Mammary microvascular endothelial cell (primary cell): ENCODE results near the gene SPRR3. TPM values are rescaled to one million over a fixed set of nuclear protein-coding genes. Genes with fewer than 3 reads are reported as not detected.

ENCODE experiments used
- total RNA-seq: library from RNA; depleted of rRNA; stranded (reverse); fragments of >200 nt; gene quantifications from 2 replicates; pipeline ENCODE4 v1.2.3, GENCODE V29; 2015

SPRR3 gene, protein sequence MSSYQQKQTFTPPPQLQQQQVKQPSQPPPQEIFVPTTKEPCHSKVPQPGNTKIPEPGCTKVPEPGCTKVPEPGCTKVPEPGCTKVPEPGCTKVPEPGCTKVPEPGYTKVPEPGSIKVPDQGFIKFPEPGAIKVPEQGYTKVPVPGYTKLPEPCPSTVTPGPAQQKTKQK
- total RNA-seq: not detected in 2 replicates

DNA sequence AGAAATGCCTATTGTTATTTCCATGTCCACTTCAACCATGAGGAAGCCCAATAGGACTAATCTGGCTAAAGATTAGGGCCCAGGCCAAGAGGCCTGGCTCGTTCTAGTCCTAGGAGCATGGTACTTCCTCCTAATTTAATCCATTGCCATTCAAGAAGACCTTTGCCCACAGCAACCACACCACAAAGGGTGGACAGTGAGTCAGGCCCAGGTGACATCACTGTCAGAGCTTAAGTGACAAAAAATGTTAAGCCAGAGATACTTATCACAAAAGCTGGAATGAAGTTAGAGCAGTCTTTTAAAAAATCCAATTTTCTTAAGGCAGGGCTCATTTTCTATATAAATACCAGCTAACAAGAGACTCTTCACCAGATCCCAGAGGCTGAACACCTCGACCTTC lies at the start of gene SPRR3:
Gene SPRR3 (plus strand): TSS at position 368 of the 400 bp plus-strand sequence. CDS start 1,272 bp downstream, outside the sequence.

DNA sequence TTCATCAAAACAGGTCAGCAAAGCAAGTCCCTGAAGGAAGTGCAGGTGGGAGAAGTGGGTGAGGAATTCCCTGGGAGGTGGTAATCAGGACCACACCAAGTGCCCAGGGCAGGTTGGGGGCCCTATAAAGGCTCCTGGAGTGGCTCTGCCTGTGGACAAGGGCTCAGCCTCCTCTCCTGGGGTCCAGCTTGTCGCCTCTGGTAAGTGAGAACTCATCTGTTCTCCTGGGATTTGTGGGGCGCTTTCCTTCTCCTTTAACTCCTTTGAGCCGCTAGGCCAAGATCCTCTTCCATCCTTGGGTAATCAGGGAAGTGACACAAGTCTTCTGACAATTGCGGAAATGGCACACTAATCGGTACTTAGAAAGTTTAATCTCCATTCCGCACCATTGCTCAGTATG lies 31.1 kb upstream of the SPRR3 start, which contains the start of gene SPRR4:
Gene SPRR4 (plus strand): TSS at position 154 of the 400 bp plus-strand sequence. CDS start 1,243 bp downstream, outside the sequence.

DNA sequence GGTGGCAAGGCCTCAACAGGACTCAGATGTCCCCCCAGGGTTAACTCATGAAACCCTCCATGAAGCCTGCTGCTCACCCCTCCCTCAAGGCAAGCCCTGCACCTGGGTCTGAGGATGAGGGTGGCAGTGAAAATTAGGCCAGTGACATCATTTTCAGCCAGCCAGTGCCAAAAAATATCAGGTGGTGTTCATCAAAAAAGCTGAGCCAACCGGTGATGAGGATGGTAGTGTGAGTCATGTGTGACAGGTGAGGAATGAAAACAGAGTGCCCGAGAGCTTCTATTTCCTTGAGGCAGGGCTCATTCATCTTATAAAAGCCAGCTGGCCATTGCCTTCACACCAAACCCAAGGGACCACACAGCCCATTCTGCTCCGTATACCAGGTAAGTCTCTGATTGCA lies 17.8 kb upstream of the SPRR3 start, which contains the start of gene SPRR1A:
Gene SPRR1A (plus strand): TSS at position 339 of the 400 bp plus-strand sequence. CDS start 1,150 bp downstream, outside the sequence.

DNA sequence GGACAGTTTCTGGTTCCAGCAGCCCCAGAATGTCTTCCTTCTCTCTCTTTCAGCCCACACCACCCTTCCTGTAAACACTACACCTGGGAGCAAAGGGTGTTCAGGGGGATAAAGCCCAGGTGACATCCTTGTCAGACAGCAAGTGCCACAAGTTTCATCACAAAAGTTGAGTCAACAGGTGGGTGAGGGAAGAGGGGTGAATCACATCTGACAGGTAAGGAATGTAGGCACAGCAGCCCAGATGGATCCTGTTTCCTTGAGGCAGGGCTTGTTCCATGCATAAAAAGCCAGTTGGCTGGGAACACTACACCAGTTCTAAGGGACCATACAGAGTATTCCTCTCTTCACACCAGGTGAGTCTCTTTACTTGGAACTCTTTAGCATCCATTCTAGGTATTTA lies 29.3 kb downstream of the SPRR3 start, which contains the start of gene SPRR1B:
Gene SPRR1B (plus strand): TSS at position 309 of the 400 bp plus-strand sequence. CDS start 1,143 bp downstream, outside the sequence.

DNA sequence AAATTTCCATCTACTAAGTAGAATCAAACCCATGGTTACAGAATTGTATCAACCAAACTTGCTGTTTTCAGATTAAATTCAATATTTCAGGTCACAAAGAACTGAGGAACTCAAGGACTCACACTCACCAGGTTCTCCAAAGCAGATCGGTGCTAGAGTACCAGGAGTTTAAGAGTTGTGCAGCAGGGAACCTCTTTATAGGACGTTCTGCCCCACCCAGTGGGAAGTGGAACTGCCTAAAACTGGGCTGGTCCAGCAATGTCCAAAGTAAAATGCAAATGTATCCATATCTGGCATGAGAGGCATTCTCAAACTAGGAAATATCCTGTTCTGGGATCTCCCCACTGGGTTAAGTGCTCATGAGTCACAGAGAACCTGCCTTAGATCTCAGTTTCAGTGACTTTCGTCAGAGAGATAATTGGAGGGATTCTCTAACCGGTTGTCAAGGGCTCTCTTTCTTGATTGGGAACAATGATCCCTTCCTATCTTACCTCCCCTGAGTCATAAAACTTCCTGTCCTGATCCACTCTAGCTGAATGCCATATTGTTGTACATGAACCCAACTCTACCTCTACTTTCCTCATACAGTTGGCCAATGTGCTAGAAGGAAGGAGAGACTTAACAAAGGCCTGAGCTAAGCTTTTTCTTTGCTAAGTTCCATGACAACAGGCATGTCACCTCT lies 39.5 kb downstream of the SPRR3 start, which contains the start of gene SPRR2D:
Gene SPRR2D (minus strand): TSS at position 171 of the 682 bp plus-strand sequence. CDS start 774 bp downstream, outside the sequence.

Other genes starting within 250 kb of the SPRR3 start
- not detected in 2 replicates for gene KPRP, start 243.7 kb upstream of the SPRR3 start, total RNA-seq
- gene LCE1F, start 226.6 kb upstream of the SPRR3 start, total RNA-seq: not detected in 2 replicates
- gene LCE1E, start 215.5 kb upstream of the SPRR3 start, total RNA-seq: not detected in 2 replicates
- not detected in 2 replicates for gene LCE1D, start 205.0 kb upstream of the SPRR3 start, total RNA-seq
- gene LCE1C, start 195.1 kb upstream of the SPRR3 start, total RNA-seq: not detected in 2 replicates
- not detected in 2 replicates for gene LCE1B, start 189.8 kb upstream of the SPRR3 start, total RNA-seq
- gene LCE1A, start 174.3 kb upstream of the SPRR3 start, total RNA-seq: not detected in 2 replicates
- not detected in 2 replicates for gene LCE6A, start 158.9 kb upstream of the SPRR3 start, total RNA-seq
- not detected in 2 replicates for gene LCE7A, start 141.8 kb upstream of the SPRR3 start, total RNA-seq
- gene SMCP, start 123.4 kb upstream of the SPRR3 start, total RNA-seq: not detected in 2 replicates
- gene IVL, start 93.2 kb upstream of the SPRR3 start, total RNA-seq: not detected in 2 replicates
- not detected in 2 replicates for gene SPRR5, start 54.5 kb upstream of the SPRR3 start, total RNA-seq
- gene SPRR4, start 31.1 kb upstream of the SPRR3 start, total RNA-seq: not detected in 2 replicates
- gene SPRR1A, start 17.7 kb upstream of the SPRR3 start, total RNA-seq: not detected in 2 replicates
- gene SPRR1B, start 29.5 kb downstream of the SPRR3 start, total RNA-seq: not detected in 2 replicates
- not detected in 2 replicates for gene SPRR2D, start 39.4 kb downstream of the SPRR3 start, total RNA-seq
- not detected in 2 replicates for gene SPRR2A, start 55.8 kb downstream of the SPRR3 start, total RNA-seq
- not detected in 2 replicates for gene SPRR2B, start 69.9 kb downstream of the SPRR3 start, total RNA-seq
- gene SPRR2E, start 92.8 kb downstream of the SPRR3 start, total RNA-seq: not detected in 2 replicates
- gene SPRR2F, start 111.8 kb downstream of the SPRR3 start, total RNA-seq: not detected in 2 replicates
- not detected in 2 replicates for gene SPRR2G, start 149.1 kb downstream of the SPRR3 start, total RNA-seq
- not detected in 2 replicates for gene LELP1, start 201.7 kb downstream of the SPRR3 start, total RNA-seq
- not detected in 2 replicates for gene PRR9, start 215.8 kb downstream of the SPRR3 start, total RNA-seq